ENCODE measurements around the gene SPRED2.

Gene SPRED2

DNA sequence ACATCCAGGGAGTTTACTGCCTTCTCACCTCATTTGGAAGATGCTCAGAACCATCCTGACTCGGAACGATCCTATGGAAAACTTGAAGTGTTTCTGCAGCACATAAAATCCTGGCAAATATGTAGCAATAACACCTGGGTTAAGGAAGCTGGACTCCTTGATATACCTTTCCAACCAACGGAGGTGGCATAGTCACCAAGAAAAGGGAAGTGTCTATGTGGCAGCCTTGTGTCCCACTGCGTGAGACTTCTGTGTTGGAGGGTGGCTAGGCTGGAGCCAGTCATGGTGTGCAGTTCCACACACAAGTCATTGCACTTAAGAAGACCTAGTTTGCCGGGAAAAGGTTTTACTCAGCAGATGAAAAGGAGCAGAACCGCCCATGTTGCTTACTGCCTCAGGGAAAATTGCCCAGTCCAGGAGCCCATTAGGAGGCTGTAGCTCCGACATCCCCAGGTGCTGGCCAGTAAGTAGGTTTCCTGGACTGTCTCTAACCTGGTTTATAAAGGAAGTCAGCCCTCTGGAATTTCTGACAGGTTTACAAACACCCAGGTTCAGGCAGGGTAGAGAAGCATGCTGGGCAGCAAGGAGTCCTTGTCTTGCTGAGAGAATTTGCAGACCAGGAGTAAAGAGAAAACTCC, 46.2 kb upstream of the SPRED2 start:
- no peak for TF ChIP-seq GABPA (IDR thresholded peaks at IDR 0.05; ENCODE audit: low read depth)
- peak; percentile 64; the same call in 1 of the 2 replicates for TF ChIP-seq SPI1 (IDR thresholded peaks at IDR 0.05; ENCODE audit: borderline replicate concordance, low read depth)
- no peak overlapping the region for H3K27ac ChIP-seq (replicated peaks)
- H3K27me3 ChIP-seq (ENCODE audit: insufficient read depth, poor library complexity, severe bottlenecking): no peaks in the 10 kb centered on the region
- H3K4me3 ChIP-seq (replicated peaks; ENCODE audit: insufficient read depth, low read length): no peak overlapping the region
- DNase-seq (ENCODE audit: low read depth in 1 of 2, low spot score in 1 of 2): no peak

DNA sequence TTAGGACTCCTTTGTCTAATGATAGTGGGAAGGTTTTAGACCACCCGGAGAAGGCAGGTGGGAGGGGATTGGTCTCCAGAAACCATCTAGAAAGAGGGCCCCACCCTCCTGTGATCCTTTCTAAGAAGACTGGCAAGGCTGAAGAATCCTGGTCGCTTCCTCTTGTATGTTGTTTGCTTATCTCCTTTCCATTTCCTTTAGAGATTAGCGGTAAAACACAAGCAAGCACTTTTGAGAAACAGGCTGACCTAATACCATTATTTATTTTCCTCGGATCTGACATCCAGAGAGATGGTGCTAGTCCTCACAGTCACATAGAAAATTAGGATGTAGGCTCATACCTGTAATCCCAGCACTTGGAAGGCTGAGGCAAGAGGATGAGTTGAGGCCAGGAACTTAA, 45.2 kb upstream of the SPRED2 start:
- DNase-seq (ENCODE audit: low read depth in 1 of 2, low spot score in 1 of 2): no peak
- TF ChIP-seq, protein P1, sequence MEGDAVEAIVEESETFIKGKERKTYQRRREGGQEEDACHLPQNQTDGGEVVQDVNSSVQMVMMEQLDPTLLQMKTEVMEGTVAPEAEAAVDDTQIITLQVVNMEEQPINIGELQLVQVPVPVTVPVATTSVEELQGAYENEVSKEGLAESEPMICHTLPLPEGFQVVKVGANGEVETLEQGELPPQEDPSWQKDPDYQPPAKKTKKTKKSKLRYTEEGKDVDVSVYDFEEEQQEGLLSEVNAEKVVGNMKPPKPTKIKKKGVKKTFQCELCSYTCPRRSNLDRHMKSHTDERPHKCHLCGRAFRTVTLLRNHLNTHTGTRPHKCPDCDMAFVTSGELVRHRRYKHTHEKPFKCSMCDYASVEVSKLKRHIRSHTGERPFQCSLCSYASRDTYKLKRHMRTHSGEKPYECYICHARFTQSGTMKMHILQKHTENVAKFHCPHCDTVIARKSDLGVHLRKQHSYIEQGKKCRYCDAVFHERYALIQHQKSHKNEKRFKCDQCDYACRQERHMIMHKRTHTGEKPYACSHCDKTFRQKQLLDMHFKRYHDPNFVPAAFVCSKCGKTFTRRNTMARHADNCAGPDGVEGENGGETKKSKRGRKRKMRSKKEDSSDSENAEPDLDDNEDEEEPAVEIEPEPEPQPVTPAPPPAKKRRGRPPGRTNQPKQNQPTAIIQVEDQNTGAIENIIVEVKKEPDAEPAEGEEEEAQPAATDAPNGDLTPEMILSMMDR (IDR thresholded peaks at IDR 0.05; ENCODE audit: insufficient read depth, low read length): no peak
- TF ChIP-seq, protein P2, sequence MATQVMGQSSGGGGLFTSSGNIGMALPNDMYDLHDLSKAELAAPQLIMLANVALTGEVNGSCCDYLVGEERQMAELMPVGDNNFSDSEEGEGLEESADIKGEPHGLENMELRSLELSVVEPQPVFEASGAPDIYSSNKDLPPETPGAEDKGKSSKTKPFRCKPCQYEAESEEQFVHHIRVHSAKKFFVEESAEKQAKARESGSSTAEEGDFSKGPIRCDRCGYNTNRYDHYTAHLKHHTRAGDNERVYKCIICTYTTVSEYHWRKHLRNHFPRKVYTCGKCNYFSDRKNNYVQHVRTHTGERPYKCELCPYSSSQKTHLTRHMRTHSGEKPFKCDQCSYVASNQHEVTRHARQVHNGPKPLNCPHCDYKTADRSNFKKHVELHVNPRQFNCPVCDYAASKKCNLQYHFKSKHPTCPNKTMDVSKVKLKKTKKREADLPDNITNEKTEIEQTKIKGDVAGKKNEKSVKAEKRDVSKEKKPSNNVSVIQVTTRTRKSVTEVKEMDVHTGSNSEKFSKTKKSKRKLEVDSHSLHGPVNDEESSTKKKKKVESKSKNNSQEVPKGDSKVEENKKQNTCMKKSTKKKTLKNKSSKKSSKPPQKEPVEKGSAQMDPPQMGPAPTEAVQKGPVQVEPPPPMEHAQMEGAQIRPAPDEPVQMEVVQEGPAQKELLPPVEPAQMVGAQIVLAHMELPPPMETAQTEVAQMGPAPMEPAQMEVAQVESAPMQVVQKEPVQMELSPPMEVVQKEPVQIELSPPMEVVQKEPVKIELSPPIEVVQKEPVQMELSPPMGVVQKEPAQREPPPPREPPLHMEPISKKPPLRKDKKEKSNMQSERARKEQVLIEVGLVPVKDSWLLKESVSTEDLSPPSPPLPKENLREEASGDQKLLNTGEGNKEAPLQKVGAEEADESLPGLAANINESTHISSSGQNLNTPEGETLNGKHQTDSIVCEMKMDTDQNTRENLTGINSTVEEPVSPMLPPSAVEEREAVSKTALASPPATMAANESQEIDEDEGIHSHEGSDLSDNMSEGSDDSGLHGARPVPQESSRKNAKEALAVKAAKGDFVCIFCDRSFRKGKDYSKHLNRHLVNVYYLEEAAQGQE (IDR thresholded peaks at IDR 0.05; ENCODE audit: insufficient replicate concordance, low read depth): no peak
- no peak for TF ChIP-seq POLR2AphosphoS5 (IDR thresholded peaks at IDR 0.05; ENCODE audit: low read depth)
- no peak for TF ChIP-seq GABPA (IDR thresholded peaks at IDR 0.05; ENCODE audit: low read depth)
- no peak for TF ChIP-seq SPI1 (IDR thresholded peaks at IDR 0.05; ENCODE audit: borderline replicate concordance, low read depth)
- H3K27ac ChIP-seq (replicated peaks): no peak overlapping the region
- no peak overlapping the region for H3K4me3 ChIP-seq (replicated peaks; ENCODE audit: insufficient read depth, low read length)
- H3K27me3 ChIP-seq (ENCODE audit: insufficient read depth, poor library complexity, severe bottlenecking): no peaks in the 10 kb centered on the region

DNA sequence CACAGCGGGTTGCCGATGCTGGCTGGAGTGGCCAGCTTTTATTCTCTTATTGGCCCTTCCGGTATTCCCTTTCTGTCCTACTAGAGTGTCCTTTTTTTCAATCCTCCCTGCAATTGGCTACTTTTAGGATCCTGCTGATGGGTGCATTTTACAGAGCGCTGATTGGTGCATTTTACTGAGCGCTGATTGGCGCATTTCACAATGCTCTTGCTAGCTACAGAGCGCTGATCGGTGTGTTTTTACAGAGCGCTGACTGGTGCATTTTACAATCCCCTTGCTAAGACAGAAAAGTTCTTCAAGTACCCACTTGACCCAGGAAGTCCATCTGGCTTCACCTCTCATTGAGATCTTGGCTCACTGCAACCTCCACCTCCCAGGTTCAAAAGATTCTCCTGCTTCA, 44.4 kb upstream of the SPRED2 start:
- no peaks in the 10 kb centered on the region for H3K27me3 ChIP-seq (ENCODE audit: insufficient read depth, poor library complexity, severe bottlenecking)
- DNase-seq (ENCODE audit: low read depth in 1 of 2, low spot score in 1 of 2): no peak
- H3K4me3 ChIP-seq (replicated peaks; ENCODE audit: insufficient read depth, low read length): no peak overlapping the region
- TF ChIP-seq, protein P1 (IDR thresholded peaks at IDR 0.05; ENCODE audit: insufficient read depth, low read length): no peak
- no peak for TF ChIP-seq SPI1 (IDR thresholded peaks at IDR 0.05; ENCODE audit: borderline replicate concordance, low read depth)
- TF ChIP-seq GABPA (IDR thresholded peaks at IDR 0.05; ENCODE audit: low read depth): no peak
- TF ChIP-seq POLR2AphosphoS5 (IDR thresholded peaks at IDR 0.05; ENCODE audit: low read depth): no peak
- TF ChIP-seq, protein P2 (IDR thresholded peaks at IDR 0.05; ENCODE audit: insufficient replicate concordance, low read depth): no peak
- no peak overlapping the region for H3K27ac ChIP-seq (replicated peaks)

DNA sequence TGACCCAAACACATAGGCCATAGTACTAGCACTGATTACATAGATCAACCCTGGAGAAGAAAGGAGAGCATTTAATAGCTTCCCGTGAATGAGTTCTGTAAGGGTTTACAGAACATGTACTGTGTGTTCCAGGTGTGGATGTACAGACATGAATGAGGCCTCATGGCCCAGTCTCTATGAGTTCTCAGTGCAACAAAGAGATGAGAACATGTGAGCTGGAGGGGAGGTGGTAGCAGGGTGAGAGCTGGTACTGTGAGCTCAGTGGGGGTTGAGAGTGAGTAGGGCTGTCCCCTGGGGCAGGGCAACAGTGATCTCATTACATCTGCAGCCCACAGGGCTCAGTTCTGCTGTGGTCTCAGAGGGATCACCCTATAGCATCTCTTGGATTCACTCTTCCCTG, 42.6 kb upstream of the SPRED2 start:
- TF ChIP-seq, protein P1 (IDR thresholded peaks at IDR 0.05; ENCODE audit: insufficient read depth, low read length): no peak
- TF ChIP-seq POLR2AphosphoS5 (IDR thresholded peaks at IDR 0.05; ENCODE audit: low read depth) (no peak), SPI1 (IDR thresholded peaks at IDR 0.05; ENCODE audit: borderline replicate concordance, low read depth) (no peak), GABPA (IDR thresholded peaks at IDR 0.05; ENCODE audit: low read depth) (no peak)
- TF ChIP-seq, protein P2 (IDR thresholded peaks at IDR 0.05; ENCODE audit: insufficient replicate concordance, low read depth): no peak
- no peak overlapping the region for H3K4me3 ChIP-seq (replicated peaks; ENCODE audit: insufficient read depth, low read length)
- no peak overlapping the region for H3K27ac ChIP-seq (replicated peaks)
- DNase-seq (ENCODE audit: low read depth in 1 of 2, low spot score in 1 of 2): no peak
- H3K27me3 ChIP-seq (ENCODE audit: insufficient read depth, poor library complexity, severe bottlenecking): no peaks in the 10 kb centered on the region
